ENCODE results near the gene STAB1. TPM values are rescaled to one million over a fixed set of nuclear protein-coding genes. Genes with fewer than 3 reads are reported as not detected.

The STAB1 gene
- total and polyA plus RNA-seq, 2 of the 8 experiments (the other 6 are each of a cell fraction or from before 2014, with no cell fraction given) = 1.0 to 1.9 TPM

DNA sequence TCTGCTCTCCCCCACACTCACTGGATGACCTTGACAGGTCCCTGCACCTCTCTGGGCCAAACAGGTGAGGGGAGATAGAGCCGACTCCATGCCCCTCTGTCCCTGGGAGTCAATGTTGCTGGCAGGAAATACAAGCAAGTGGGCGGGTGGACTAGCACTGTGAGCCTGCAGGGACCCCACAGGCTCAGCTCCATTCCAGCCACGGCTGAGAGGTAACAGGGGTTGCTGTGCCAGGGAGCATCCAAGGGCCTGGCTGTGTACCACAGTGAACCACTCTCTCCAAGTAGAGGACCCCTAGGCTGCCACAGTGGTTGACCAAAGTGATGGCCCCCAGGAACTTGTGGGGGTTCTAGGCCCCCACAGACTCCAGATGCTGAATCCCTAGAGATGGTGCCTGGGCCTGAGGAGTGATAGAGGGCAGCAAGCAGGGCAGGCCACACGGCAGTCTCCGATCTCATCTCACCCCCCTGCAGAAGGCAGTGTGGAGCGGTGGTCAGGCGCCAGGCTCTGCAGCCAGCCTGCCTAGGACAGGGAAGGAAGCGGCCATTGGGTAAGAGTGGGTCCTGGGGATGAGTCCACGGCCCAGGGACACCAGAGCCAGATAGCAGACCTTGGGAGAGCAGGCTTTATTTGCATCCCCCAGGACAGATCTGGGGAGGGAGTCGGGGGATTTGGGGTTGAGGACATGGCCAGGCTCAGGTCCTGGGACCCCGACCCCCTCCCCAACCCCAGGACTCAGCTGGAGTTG is 44.5 kb upstream of the STAB1 start:
- ChIA-PET POLR2A (ENCODE audit: partially characterized antibody) (interaction anchor here (0.6 to 12.3 kb wide), 9 partner anchors 9 to 458 kb away, joined by 3 to 112 read pairs (median 4); partner anchors contain the start of gene UQCC5), CTCF (ENCODE audit: partially characterized antibody) (interaction anchor here (0.7 to 12.8 kb wide), 5 partner anchors 19 to 199 kb away, joined by 3 to 109 read pairs (median 4); no protein-coding TSS in a partner anchor)
- Histone ChIP-seq H3K27me3 (replicated peaks in 1 of 4; ENCODE audit: control insufficient read depth in 3 of 4, extremely low read depth in 1 of 4, insufficient read depth in 3 of 4, low read length in 3 of 4) (0 out of 7 replicates have a peak, but pooled peaks cover 0 to 2% (median 0%) of the 10 kb centered on the region in 4 experiments), H3K4me2 (ENCODE audit: insufficient read depth in 1 of 2, low read depth in 2 of 2, low read length in 2 of 2) (no peak overlapping the region), H3K23me2 (ENCODE audit: low read depth, low read length) (no peaks in the 10 kb centered on the region; the same call in 1 of the 2 replicates), H3K36me3 (ENCODE audit: control insufficient read depth in 2 of 4, insufficient read depth in 4 of 4, low read length in 3 of 4) (no peaks in the 10 kb centered on the region), H2AK5ac (ENCODE audit: low read depth, low read length) (0 out of 2 replicates have a peak overlapping the region, but pooled peaks have one; percentile 3), H2BK120ac (replicated peaks; ENCODE audit: low read depth, low read length) (peak overlapping the region; percentile 13), H3K56ac (replicated peaks; ENCODE audit: insufficient read length, low read depth, low read length) (no peak overlapping the region), H4K5ac (ENCODE audit: insufficient read length, low read depth, low read length) (no peak overlapping the region), H3K4me3 (ENCODE audit: extremely low read depth in 1 of 4, insufficient read depth in 2 of 4, low read depth in 3 of 4, low read length in 4 of 4) (no peak overlapping the region), H3K9me3 (ENCODE audit: insufficient read depth in 2 of 2, low read depth in 1 of 2, low read length in 1 of 2) (no peaks in the 10 kb centered on the region), H2BK15ac (ENCODE audit: low read length) (peak overlapping the region; percentile 77; the same call in 1 of the 2 replicates), H2BK12ac (ENCODE audit: low read depth, low read length) (peak overlapping the region; percentile 82), H4K8ac (ENCODE audit: extremely low read depth, insufficient read depth, low read length) (peak overlapping the region; percentile 31), H3K79me2 (ENCODE audit: control insufficient read depth in 1 of 2, insufficient read depth in 2 of 2, low read length in 2 of 2) (no peaks in the 10 kb centered on the region), H3K27ac (ENCODE audit: low read depth, low read length) (peak overlapping the region; percentile 11; the same call in 1 of the 2 replicates), H3K23ac (ENCODE audit: insufficient read length) (no peak overlapping the region), H2BK5ac (ENCODE audit: low read depth, low read length) (peak overlapping the region; percentile 41), H3K4me1 (replicated peaks in 1 of 4; ENCODE audit: control insufficient read depth in 3 of 4, insufficient read depth in 4 of 4, low read length in 3 of 4) (peaks cover 0 to 24% (median 9%) of the 10 kb centered on the region in 4 experiments; a peak in 5 of 7 replicates), H3K79me1 (ENCODE audit: low read depth, low read length) (no peaks in the 10 kb centered on the region), H3K4ac (replicated peaks; ENCODE audit: insufficient read length, low read depth, low read length) (peak overlapping the region; percentile 6), H3K14ac (ENCODE audit: insufficient read length) (no peak overlapping the region), H4K91ac (replicated peaks; ENCODE audit: insufficient read length, low read length) (peak overlapping the region; percentile 65), H4K20me1 (replicated peaks in 1 of 2; ENCODE audit: control insufficient read depth in 1 of 2, insufficient read depth in 2 of 2, low read length in 2 of 2) (no peaks in the 10 kb centered on the region), H2AFZ (ENCODE audit: low read length) (no peak overlapping the region), H3K18ac (ENCODE audit: extremely low read depth, low read length) (no peak overlapping the region), H3K9ac (replicated peaks in 1 of 4; ENCODE audit: extremely low read depth in 1 of 4, low read depth in 3 of 4, low read length in 3 of 4) (no peak overlapping the region), H2BK20ac (ENCODE audit: low read length) (peak overlapping the region; percentile 48; the same call in 1 of the 2 replicates)
- FAIRE-seq = no peak
- DNase-seq (ENCODE audit: low read depth in 1 of 2, low spot score in 2 of 2) = peak in 1 of 2 experiments; percentile 43
- 93% methylated on average over 9 of the region's 11 CpGs; no CpG with 5 or more reads in 1 of the 2 experiments for WGBS, 2 experiments (ENCODE audit: extremely low coverage in 1 of 2, insufficient coverage in 1 of 2, insufficient read length in 1 of 2, insufficient replicate concordance in 2 of 2, low coverage in 1 of 2, low lambda C conversion rate in 2 of 2, missing lambda C conversion rate in 1 of 2)
- TF ChIP-seq SIX5 (IDR thresholded peaks at IDR 0.05; ENCODE audit: low read depth, low read length) (no peak), EZH2 (IDR thresholded peaks at IDR 0.05; ENCODE audit: low read depth, low read length, severe bottlenecking) (no peak), POLR2AphosphoS5 (IDR thresholded peaks at IDR 0.05; ENCODE audit: low read depth, low read length) (no peak), SIRT6 (IDR thresholded peaks at IDR 0.05; ENCODE audit: low read length) (no peak), YY1 (IDR thresholded peaks at IDR 0.05; ENCODE audit: low read depth, low read length) (no peak), RAD21 (IDR thresholded peaks at IDR 0.05 in 1 of 2, conservative IDR thresholded peaks at IDR 0.05 in 1 of 2; ENCODE audit: low read depth in 2 of 2, low read length in 2 of 2) (no peak), E2F6 (IDR thresholded peaks at IDR 0.05) (no peak), SP4 (IDR thresholded peaks at IDR 0.05; ENCODE audit: low read length) (no peak)
